ENCODE measurements around the gene CBARP. TPM values are rescaled to one million over a fixed set of nuclear protein-coding genes. Genes with fewer than 3 reads are reported as not detected.

Gene CBARP
- total and polyA plus RNA-seq, 2 of the 13 experiments (the other 11 are each of a cell fraction or from before 2014, with no cell fraction given): 1.2 to 1.4 TPM

- no peak for TF ChIP-seq POLR2A (IDR thresholded peaks at IDR 0.05; ENCODE audit: insufficient read depth in 1 of 2, low read depth in 2 of 2, low read length in 2 of 2)
- peak; percentile 38; the same call in 1 of the 2 replicates for TF ChIP-seq ZBTB4 (CRISPR knock-in tag; IDR thresholded peaks at IDR 0.05; ENCODE audit: borderline replicate concordance)
- TF ChIP-seq ZHX1 (CRISPR knock-in tag; IDR thresholded peaks at IDR 0.05; ENCODE audit: low read depth): 0 out of 2 replicates have a peak, but pooled peaks have one; percentile 42
- peak; percentile 28; the same call in 1 of the 2 replicates for TF ChIP-seq KAT8 (CRISPR knock-in tag; IDR thresholded peaks at IDR 0.05)
- TF ChIP-seq ZNF574 (CRISPR knock-in tag; IDR thresholded peaks at IDR 0.05): peak; percentile 68
- TF ChIP-seq SOX5 (CRISPR knock-in tag; IDR thresholded peaks at IDR 0.05; ENCODE audit: borderline replicate concordance): peak; percentile 50; the same call in 1 of the 2 replicates
- TF ChIP-seq FOXM1 (CRISPR knock-in tag; IDR thresholded peaks at IDR 0.05): no peak
- no peak for TF ChIP-seq KMT2A (CRISPR knock-in tag; IDR thresholded peaks at IDR 0.05)
- peak; percentile 57; the same call in 1 of the 2 replicates for TF ChIP-seq PRDM15 (CRISPR knock-in tag; IDR thresholded peaks at IDR 0.05)
- no peak for TF ChIP-seq NFE2L1 (CRISPR knock-in tag; IDR thresholded peaks at IDR 0.05; ENCODE audit: borderline replicate concordance)
- no peak for TF ChIP-seq MAFF (IDR thresholded peaks at IDR 0.05; ENCODE audit: low read depth, low read length)
- TF ChIP-seq RNF2 (conservative IDR thresholded peaks at IDR 0.05; ENCODE audit: low read depth): no peak
Observed at GRCh38 chr19:1283207-1283916, 45.6 kb upstream of the CBARP start (continued).
